OCI-LY1 (cell line): ENCODE measurements around the gene RALGPS1.

Experiments used
- H2AFZ ChIP-seq: fragments of 200-600 bp; sonication (generic), shearing (Covaris generic); 2 replicates; pipeline ENCODE4 v1.6.0; 2014; ENCODE audit warnings: antibody characterized with exemption, mild to moderate bottlenecking, low read length
- H3F3A ChIP-seq: fragments of 200-600 bp; sonication (generic), shearing (Covaris generic); 2 replicates; pipeline ENCODE4 v1.6.0; 2014; ENCODE audit warnings: mild to moderate bottlenecking, antibody characterized with exemption, low read length, moderate library complexity; ENCODE audit not compliant: insufficient read depth
- H3K27ac ChIP-seq: fragments of 200-600 bp; sonication (generic); 2 replicates; pipeline ENCODE4 v1.5.1; 2014; ENCODE audit warnings: low read length, mixed run types, mild to moderate bottlenecking, low read depth; ENCODE audit not compliant: poor library complexity, severe bottlenecking
- H3K27me3 ChIP-seq: fragments of 200-600 bp; sonication (generic); 2 replicates; pipeline ENCODE4 v1.6.0; 2014; ENCODE audit warnings: antibody characterized with exemption, mild to moderate bottlenecking, low read length, moderate library complexity; ENCODE audit not compliant: insufficient read depth
- H3K36me3 ChIP-seq: fragments of 200-600 bp; sonication (generic); 2 replicates; pipeline ENCODE4 v1.6.1; 2014; ENCODE audit warnings: mild to moderate bottlenecking, antibody characterized with exemption, low read length, moderate library complexity, mixed read lengths; ENCODE audit not compliant: insufficient read depth
- H3K4me1 ChIP-seq: fragments of 200-600 bp; sonication (generic); 2 replicates; pipeline ENCODE4 v1.5.1; 2014; ENCODE audit warnings: mild to moderate bottlenecking, low read length, moderate library complexity; ENCODE audit not compliant: insufficient read depth, severe bottlenecking
- H3K4me2 ChIP-seq: fragments of 200-600 bp; sonication (generic), shearing (Covaris generic); 2 replicates; pipeline ENCODE4 v1.6.1; 2014; ENCODE audit warnings: low read length
- H3K4me3 ChIP-seq: fragments of 200-600 bp; sonication (generic); 2 replicates; pipeline ENCODE4 v1.5.1; 2014; ENCODE audit warnings: low read length, low read depth, mild to moderate bottlenecking, mixed read lengths; ENCODE audit not compliant: poor library complexity, severe bottlenecking
- H3K79me2 ChIP-seq: fragments of 200-600 bp; shearing (Covaris generic); 2 replicates; pipeline ENCODE4 v1.6.1; 2016; ENCODE audit warnings: mixed run types, low read length, mixed read lengths; ENCODE audit not compliant: insufficient read depth
- H3K9ac ChIP-seq: fragments of 200-600 bp; sonication (generic), shearing (Covaris generic); 2 replicates; pipeline ENCODE4 v1.6.1; 2014; ENCODE audit warnings: mild to moderate bottlenecking, low read length, mixed read lengths
- H3K9me2 ChIP-seq: fragments of 200-600 bp; sonication (generic), shearing (Covaris generic); 2 replicates; pipeline ENCODE4 v1.6.1; 2014; ENCODE audit warnings: low read depth, mild to moderate bottlenecking, low read length, mixed read lengths
- H3K9me3 ChIP-seq: fragments of 200-600 bp; shearing (Covaris generic); 2 replicates; pipeline ENCODE4 v1.6.1; 2014; ENCODE audit warnings: low read length, mixed read lengths
- H4K20me1 ChIP-seq: fragments of 200-600 bp; sonication (generic), shearing (Covaris generic); 2 replicates; pipeline ENCODE4 v1.6.0; 2016; ENCODE audit warnings: mild to moderate bottlenecking, low read length; ENCODE audit not compliant: insufficient read depth
- EZH2 ChIP-seq: fragments of 200-600 bp; sonication (generic), shearing (Covaris generic); IDR thresholded peaks from 2 replicates; pipeline ENCODE4 v1.8.0; 2017; ENCODE audit warnings: borderline replicate concordance, mixed run types, mild to moderate bottlenecking, antibody characterized with exemption, low read length, moderate library complexity, mixed read lengths
- TF ChIP-seq, protein P1 (sequence below): fragments of 200-600 bp; sonication (generic), shearing (Covaris generic); IDR thresholded peaks from 2 replicates; pipeline ENCODE4 v1.5.1; 2017; ENCODE audit warnings: mild to moderate bottlenecking, antibody characterized with exemption, low read length, moderate library complexity, mixed read lengths

Gene RALGPS1

GRCh38 chr9:127173063-127173462, 258.5 kb downstream of the RALGPS1 start:
- no peak overlapping the region for H2AFZ ChIP-seq
- no peaks in the 10 kb centered on the region for H3K9me3 ChIP-seq
- no peak overlapping the region for H3K27ac ChIP-seq
- H3F3A ChIP-seq = no peaks in the 10 kb centered on the region
- H3K79me2 ChIP-seq = no peaks in the 10 kb centered on the region
- no peaks in the 10 kb centered on the region for H3K27me3 ChIP-seq
- no peaks in the 10 kb centered on the region for H4K20me1 ChIP-seq
- H3K9me2 ChIP-seq = no peaks in the 10 kb centered on the region
- H3K4me1 ChIP-seq = peaks cover 6% of the 10 kb centered on the region
- no peaks in the 10 kb centered on the region; the same call in 1 of the 2 replicates for H3K36me3 ChIP-seq
- no peak for TF ChIP-seq EZH2
- TF ChIP-seq, protein P1, sequence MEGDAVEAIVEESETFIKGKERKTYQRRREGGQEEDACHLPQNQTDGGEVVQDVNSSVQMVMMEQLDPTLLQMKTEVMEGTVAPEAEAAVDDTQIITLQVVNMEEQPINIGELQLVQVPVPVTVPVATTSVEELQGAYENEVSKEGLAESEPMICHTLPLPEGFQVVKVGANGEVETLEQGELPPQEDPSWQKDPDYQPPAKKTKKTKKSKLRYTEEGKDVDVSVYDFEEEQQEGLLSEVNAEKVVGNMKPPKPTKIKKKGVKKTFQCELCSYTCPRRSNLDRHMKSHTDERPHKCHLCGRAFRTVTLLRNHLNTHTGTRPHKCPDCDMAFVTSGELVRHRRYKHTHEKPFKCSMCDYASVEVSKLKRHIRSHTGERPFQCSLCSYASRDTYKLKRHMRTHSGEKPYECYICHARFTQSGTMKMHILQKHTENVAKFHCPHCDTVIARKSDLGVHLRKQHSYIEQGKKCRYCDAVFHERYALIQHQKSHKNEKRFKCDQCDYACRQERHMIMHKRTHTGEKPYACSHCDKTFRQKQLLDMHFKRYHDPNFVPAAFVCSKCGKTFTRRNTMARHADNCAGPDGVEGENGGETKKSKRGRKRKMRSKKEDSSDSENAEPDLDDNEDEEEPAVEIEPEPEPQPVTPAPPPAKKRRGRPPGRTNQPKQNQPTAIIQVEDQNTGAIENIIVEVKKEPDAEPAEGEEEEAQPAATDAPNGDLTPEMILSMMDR = no peak
- no peak overlapping the region for H3K9ac ChIP-seq
- H3K4me2 ChIP-seq = no peak overlapping the region
- no peak overlapping the region for H3K4me3 ChIP-seq

DNA sequence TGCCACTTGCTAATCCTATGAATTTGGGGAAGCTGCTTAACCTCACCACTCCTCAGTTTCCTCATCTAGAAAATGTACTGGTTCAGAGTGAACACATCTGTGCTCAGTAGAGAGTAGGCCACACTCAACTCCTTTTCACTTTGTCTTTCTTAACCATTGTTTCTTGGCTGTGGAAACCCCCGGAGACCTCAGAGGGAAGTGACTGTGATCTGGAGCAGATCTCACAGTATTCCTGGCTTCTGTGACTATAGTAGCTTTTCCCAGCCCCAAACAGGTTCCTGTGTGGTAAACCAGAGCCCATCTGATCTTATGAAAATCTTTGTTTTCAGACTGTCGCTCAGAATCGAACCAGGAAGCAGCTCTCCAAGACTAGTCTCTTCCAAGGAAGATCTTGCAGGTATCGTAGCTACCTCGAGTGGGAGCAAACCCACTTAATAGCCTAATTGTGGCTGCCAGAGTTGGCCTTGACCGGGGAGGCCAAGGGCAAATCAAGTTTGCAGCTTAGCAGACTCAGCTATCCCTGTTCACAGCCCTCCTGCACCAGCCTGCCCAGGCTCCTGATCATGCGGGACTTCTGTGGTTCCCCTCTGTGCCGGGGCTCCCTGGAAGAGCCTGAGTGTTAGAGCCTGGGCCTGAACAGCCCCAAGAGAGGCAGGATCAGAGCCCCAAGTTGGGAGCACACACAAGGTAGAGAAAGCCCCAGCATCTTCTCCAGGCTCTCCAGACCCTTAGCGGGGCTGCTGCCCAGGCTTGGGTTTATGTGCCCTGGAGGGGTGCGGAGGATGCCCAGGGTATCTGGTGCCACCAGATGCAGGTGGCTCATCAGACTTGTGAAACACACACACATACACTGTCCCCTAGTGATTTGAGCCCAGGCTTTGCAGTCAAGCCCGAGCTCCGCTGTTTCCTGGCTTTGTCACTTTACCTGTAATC, 260.1 kb downstream of the RALGPS1 start:
- Histone ChIP-seq H3F3A (no peaks in the 10 kb centered on the region), H3K27me3 (no peaks in the 10 kb centered on the region), H3K27ac (no peak overlapping the region), H3K36me3 (no peaks in the 10 kb centered on the region), H4K20me1 (no peaks in the 10 kb centered on the region), H3K9ac (no peak overlapping the region), H3K79me2 (no peaks in the 10 kb centered on the region), H3K4me2 (no peak overlapping the region), H2AFZ (no peak overlapping the region), H3K4me3 (no peak overlapping the region), H3K9me3 (no peaks in the 10 kb centered on the region), H3K4me1 (peaks cover 6% of the 10 kb centered on the region), H3K9me2 (no peaks in the 10 kb centered on the region)
- TF ChIP-seq EZH2 = no peak
- TF ChIP-seq, protein P1 = no peak

DNA sequence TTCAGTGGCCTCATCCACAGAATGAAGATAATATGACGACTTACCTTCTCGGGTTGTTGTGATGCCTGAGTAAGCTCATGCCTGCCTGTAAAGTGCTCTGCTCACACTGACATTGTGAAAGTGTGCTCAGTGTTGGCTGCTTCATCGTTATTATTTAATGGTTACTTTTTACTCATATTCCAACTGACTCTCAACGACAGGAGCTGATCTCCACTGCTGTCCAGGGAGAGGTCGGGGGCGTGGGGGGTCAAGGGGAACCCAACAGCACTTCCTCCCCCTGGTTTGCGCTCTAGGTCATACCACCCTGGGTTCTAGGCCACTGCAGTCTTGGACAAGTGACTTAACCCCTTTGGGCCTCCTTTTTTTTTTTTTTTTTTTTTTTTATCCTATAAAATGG, 260.7 kb downstream of the RALGPS1 start:
- Histone ChIP-seq H3F3A (no peaks in the 10 kb centered on the region), H3K79me2 (no peaks in the 10 kb centered on the region), H3K9me2 (no peaks in the 10 kb centered on the region), H3K4me1 (peaks cover 5% of the 10 kb centered on the region), H3K9ac (no peak overlapping the region), H3K4me2 (no peak overlapping the region), H3K4me3 (no peak overlapping the region), H3K9me3 (no peaks in the 10 kb centered on the region), H3K27me3 (no peaks in the 10 kb centered on the region), H3K27ac (no peak overlapping the region), H4K20me1 (no peaks in the 10 kb centered on the region), H3K36me3 (no peaks in the 10 kb centered on the region), H2AFZ (no peak overlapping the region)
- TF ChIP-seq, protein P1 = no peak
- TF ChIP-seq EZH2 = no peak
